Epithelial cell of proximal tubule (primary cell): ENCODE measurements around the gene AK2. TPM values are rescaled to one million over a fixed set of nuclear protein-coding genes. Genes with fewer than 3 reads are reported as not detected.
"Not testable (repeated sequence)": the region's sequence is repeated elsewhere in the genome, so short reads cannot be mapped to it uniquely, and the experiment has no call there.

ENCODE experiments used
- DNase-seq: peaks from one replicate; pipeline ENCODE4 v3.0.0-alpha.2; 2011; ENCODE audit warnings: low read depth
- H3K4me3 ChIP-seq: 2 replicates; pipeline ENCODE4 v1.5.1; 2011; ENCODE audit warnings: low read depth, mild to moderate bottlenecking, low read length
- CTCF ChIP-seq: conservative IDR thresholded peaks from 2 replicates; pipeline ENCODE4 v1.5.1; 2012; ENCODE audit warnings: low read depth, mild to moderate bottlenecking, low read length
- total RNA-seq: library from RNA; depleted of rRNA; stranded (reverse); fragments of >200 nt; gene quantifications from 2 replicates; pipeline ENCODE4 v1.2.3, GENCODE V29; 2015

AK2 gene
- total RNA-seq, 1 donor from 2014 or later, result 276 TPM

- no peak for TF ChIP-seq CTCF
- DNase-seq, result no peak
- H3K4me3 ChIP-seq, result no peak overlapping the region
Observed at GRCh38 chr1:33031506-33031905, 5.2 kb downstream of the AK2 start.

GRCh38 chr1:33030575-33030974 lies 6.1 kb downstream of the AK2 start:
- no peak for TF ChIP-seq CTCF
- no peak for DNase-seq
- H3K4me3 ChIP-seq, result no peak overlapping the region

GRCh38 chr1:33029921-33030320 lies 6.8 kb downstream of the AK2 start:
- DNase-seq, result no peak
- H3K4me3 ChIP-seq, result no peak overlapping the region
- no peak for TF ChIP-seq CTCF

- no peak for TF ChIP-seq CTCF
- DNase-seq, result no peak
- H3K4me3 ChIP-seq, result no peak overlapping the region
Observed at GRCh38 chr1:33029209-33029608, 7.5 kb downstream of the AK2 start.

GRCh38 chr1:33025761-33026160 lies 10.9 kb downstream of the AK2 start:
- H3K4me3 ChIP-seq, result no peak overlapping the region
- TF ChIP-seq CTCF, result no peak
- DNase-seq, result no peak

GRCh38 chr1:33025180-33025569 lies 11.5 kb downstream of the AK2 start:
- DNase-seq, result no peak
- H3K4me3 ChIP-seq, result no peak overlapping the region
- TF ChIP-seq CTCF, result no peak

GRCh38 chr1:33024430-33025179 lies 12.1 kb downstream of the AK2 start:
- H3K4me3 ChIP-seq, DNase-seq: not testable (repeated sequence)
